ENCODE results near the gene BRINP3. TPM values are rescaled to one million over a fixed set of nuclear protein-coding genes. Genes with fewer than 3 reads are reported as not detected.

BRINP3 gene
- total and polyA plus RNA-seq, 9 of the 15 experiments (the other 6 are each of a cell fraction or from before 2014, with no cell fraction given), result 0.09 to 0.75 (median 0.19) TPM; not detected in 1

GRCh38 chr1:190168116-190168892 lies 309.4 kb downstream of the BRINP3 start:
- Histone ChIP-seq H3K79me2 (ENCODE audit: control insufficient read depth, insufficient read depth, low read length) (no peaks in the 10 kb centered on the region), H3K9me3 (replicated peaks; ENCODE audit: control insufficient read depth, insufficient read depth, low read depth, low read length) (no peaks in the 10 kb centered on the region), H3K27ac (ENCODE audit: extremely low read depth, low read depth, low read length) (no peak overlapping the region), H4K20me1 (replicated peaks; ENCODE audit: control insufficient read depth, insufficient read depth, low read length) (no peaks in the 10 kb centered on the region), H3K4me2 (ENCODE audit: insufficient read depth, low read length) (no peak overlapping the region), H3K4me3 (no peak overlapping the region), H3K4me1 (replicated peaks in 1 of 2; ENCODE audit: control insufficient read depth in 2 of 2, insufficient read depth in 2 of 2, low read length in 2 of 2) (no peaks in the 10 kb centered on the region), H3K9me1 (ENCODE audit: control insufficient read depth, insufficient read depth, low read length) (no peaks in the 10 kb centered on the region), H3K36me3 (ENCODE audit: control insufficient read depth, insufficient read depth, low read length) (no peaks in the 10 kb centered on the region), H3K9ac (ENCODE audit: insufficient read depth in 1 of 2, low read depth in 2 of 2, low read length in 2 of 2) (no peak overlapping the region), H2AFZ (ENCODE audit: low read depth, low read length) (no peak overlapping the region), H3K27me3 (ENCODE audit: control insufficient read depth in 2 of 2, insufficient read depth in 2 of 2, low read length in 2 of 2) (no peaks in the 10 kb centered on the region)
- no TSS peak for BruUV-seq (replicated peaks)
- FAIRE-seq, result no peak
- CTCF ChIA-PET (ENCODE audit: low intra/inter-chr PET ratio), result interaction anchor here (0.6 kb wide), 1 partner anchor 1952 kb away, joined by 4 read pairs; no protein-coding TSS in a partner anchor
- 6% methylated on average over 3 of the region's 3 CpGs for WGBS (ENCODE audit: insufficient coverage, low coverage, missing lambda C conversion rate)
- no peak for DNase-seq (ENCODE audit: extremely low read depth in 1 of 4, low spot score in 3 of 4)
- in situ Hi-C loops (cut with MboI) (no loop called here), intact Hi-C loops (cut with micrococcal nuclease) (no loop called here)
- POLR2A ChIA-PET, result no interaction called here
- ATAC-seq, result no peak
- TF ChIP-seq CHD7 (IDR thresholded peaks at IDR 0.05; ENCODE audit: low read depth, low read length) (no peak), ZNF76 (CRISPR knock-in tag; IDR thresholded peaks at IDR 0.05; ENCODE audit: borderline replicate concordance) (no peak), RNF219 (CRISPR knock-in tag; IDR thresholded peaks at IDR 0.05) (no peak)
